ENCODE measurements around the gene PLA2G4E.

PLA2G4E gene

DNA sequence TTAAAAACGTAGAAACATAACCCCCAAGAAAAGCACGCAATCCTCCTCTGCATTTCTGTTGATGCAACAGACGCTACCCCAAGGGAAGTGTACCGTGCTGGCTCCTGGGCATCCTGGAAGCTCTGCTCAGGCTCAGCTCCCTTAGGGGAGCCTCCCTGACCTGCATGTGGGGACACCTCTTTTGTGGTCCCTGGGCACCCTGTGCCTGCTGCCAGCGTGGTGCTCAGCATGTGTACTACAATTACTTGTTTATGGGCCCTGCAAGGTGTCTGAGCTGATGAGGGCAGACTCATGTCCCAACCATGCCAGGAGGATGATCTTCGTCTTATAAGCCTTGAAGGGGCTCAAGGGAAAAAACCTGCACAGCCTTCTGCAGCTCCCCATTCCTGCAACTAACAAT is 66.8 kb downstream of the PLA2G4E start:
- no peak for DNase-seq (ENCODE audit: low read depth)

DNA sequence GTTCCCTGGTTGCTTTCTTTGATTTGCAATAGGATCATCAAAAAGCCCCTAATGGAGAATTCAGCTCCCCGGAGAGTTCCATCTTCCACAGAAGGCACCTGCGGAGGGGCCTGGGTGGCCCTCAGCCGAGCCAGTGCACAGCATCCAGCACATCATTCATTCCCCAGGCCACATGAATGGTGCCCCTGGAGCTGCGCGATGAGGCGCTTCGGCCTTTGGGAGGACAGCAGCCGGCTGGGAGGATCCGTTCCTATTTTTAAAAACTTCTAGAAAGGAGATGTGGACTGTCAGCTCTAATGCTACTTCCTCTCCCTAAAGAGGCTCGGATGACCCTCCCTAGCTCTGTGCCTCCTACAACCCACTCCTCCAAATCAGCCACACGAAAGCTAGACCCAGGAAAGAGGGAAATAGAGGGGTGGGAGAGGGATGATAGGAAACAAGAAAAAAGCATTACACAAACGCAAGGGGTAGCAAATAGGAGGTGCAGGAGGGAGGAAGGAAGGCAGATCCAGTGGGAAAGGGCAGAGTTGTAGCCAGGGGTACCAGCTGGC is 68.8 kb downstream of the PLA2G4E start:
- no peak for DNase-seq (ENCODE audit: low read depth)

DNA sequence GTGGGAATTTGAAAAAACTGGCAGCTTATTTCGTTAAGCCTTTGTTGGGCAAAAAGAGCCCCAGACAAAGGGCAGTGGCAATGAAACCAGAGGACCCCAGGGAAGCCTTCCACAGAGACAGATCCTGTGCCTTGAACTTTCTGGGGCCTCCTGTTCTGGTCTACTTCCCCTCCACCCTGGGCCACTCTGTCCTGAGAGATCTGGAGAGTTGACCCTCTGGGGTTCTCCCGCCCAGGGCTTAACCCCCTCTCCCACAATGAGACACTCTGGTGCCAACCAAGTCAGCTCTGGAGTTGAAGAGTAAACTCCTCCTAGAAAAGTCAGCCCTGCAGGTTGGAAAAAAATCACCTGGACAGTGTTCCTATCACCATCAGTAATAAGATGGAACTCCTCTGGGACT is 69.3 kb downstream of the PLA2G4E start:
- no peak for DNase-seq (ENCODE audit: low read depth)

DNA sequence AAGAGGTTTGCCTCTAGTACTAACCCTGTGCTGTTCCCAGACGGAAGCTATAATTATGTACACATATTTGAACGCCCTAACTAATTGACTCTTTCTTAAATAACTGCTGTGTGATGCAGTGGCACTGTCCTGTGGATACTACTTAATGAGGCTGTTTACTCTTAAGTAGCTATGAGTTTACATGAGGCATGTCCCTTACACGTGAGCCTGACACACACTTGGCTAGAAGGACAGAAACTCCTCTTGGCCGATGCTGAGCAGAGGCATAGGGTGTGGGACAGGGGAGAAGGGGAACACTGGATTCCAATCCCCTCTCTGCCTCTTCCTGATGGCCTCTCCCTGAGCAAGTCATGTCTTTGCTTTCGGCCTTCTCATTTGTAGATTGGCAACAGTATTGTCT is 70.4 kb downstream of the PLA2G4E start:
- no peak for DNase-seq (ENCODE audit: low read depth)

DNA sequence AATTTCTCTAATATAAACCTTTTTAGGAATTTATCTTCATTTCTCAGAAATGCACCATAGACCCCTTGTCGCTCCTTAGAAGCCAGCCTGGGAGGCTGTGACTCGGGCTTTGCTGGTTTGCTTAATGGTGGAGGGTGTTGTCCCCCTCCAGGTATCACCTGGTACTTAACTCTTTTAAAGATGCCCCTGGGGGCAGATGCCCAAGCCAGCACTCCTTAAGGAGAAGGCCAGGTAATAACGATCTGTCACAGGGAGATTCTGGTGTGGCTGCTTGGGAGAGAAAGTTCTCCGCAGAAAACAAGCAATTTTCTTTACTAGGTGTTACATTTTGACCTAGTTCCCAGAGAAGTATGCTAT is 70.7 kb downstream of the PLA2G4E start:
- no peak for DNase-seq (ENCODE audit: low read depth)

DNA sequence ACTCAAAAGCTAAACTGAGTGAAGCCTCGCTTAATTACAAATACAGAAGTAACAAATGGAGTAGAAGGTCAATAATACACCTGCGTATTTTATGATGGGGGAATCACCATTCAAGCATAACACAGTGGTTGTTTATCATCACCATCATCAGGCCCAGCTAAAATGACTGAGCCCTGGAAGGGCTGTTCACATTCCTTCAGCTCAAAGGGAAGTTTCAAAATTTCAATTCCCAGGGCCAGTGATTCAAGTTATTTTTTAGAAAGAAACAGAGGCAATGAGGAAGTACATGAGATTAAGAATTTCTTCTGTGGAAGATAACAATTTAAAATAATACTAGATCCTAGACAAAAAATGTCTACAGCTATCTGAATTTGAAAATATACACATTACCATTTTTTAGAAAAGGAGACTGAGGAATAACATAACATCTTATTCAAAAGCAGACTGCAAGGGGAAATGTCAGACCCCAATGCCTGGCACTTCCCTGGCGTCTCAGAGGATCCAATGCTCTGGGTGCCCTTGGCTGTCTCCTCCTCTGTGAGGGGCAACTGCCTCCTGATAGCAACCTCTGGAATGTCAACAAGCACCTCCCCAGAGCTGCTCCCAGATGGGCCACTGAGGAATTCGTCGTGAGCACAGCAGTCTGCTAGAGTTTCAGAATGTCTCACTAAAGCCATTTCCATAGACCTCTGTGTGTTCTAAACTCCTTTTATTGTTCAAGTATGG is 71.3 kb downstream of the PLA2G4E start:
- no peak for DNase-seq (ENCODE audit: low read depth)

DNA sequence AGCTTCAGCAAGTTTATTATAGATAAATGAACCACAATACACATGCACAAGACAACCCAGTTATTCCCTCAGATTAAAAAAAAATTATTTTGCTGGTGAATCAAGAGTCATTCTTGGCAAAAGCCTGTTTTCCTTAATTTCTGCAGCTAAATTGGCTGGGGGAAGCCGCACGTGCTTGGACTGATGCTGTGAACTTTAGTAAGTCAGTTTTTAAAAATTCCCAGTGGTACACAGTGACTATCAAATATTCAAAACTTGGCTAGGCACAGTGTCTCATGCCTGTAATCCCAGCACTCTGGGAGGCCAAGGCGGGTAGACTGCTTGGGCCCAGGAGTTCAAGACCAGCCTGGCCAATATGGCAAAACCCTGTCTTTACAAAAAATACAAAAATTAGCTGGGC is 72.4 kb downstream of the PLA2G4E start:
- DNase-seq (ENCODE audit: low read depth) = no peak

DNA sequence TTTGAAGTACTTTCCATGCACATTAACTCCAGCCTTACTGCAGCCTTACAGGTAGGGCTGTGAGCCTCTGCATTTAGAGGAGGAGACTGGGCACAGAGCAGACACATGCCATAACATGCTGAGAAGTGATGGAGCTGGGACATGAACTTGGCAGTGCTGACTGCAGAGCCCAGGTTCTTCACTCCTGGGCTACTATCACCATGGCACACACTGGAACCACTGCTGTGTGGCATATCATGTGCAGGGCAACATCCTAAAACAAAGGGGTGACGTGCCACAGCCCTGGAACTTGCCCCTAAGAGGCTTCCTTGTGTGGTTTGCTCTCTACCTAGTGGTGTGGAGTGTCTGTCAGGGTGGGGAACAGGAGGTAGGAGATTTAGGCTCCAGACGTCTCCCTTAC is 73.9 kb downstream of the PLA2G4E start:
- no peak for DNase-seq (ENCODE audit: low read depth)

DNA sequence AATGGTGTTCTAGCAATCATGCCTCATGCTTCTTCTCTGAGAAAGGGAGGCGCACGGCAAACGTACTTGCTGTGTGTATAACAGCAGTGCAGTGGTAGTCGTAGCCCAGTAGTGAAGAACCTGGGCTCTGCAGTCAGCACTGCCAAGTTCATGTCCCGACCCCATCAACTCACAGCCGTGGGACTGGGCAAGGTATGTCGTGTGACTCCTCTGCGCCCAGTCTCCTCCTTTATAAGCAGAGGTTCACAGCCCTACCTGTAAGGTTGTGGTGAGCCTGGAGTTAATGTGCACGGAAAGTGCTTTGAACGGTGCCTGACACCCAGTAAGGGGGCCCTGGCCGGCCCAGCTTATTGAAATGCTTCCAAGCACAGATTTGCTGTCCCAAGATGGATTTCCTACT is 75.1 kb downstream of the PLA2G4E start:
- no peak for DNase-seq (ENCODE audit: low read depth)

DNA sequence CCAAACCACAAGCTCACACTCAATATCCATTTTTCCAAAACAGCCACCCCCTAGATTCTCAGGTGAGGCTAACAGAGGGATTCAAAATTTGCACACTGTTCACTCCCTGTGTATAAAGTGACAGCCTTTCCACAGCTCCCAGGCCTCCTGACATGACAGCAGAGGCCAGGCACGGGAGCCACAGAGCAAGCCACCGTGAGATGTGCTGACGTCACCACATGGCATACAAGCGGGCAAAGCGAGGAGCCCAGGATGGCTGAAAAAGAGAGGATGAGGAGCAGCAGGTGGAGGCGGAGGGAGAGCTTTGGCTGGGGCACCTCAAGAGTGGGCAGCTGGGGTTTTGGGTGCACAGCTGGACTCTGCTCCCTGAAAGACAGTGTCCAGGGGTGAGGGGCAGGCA is 75.6 kb downstream of the PLA2G4E start:
- no peak for DNase-seq (ENCODE audit: low read depth)

DNA sequence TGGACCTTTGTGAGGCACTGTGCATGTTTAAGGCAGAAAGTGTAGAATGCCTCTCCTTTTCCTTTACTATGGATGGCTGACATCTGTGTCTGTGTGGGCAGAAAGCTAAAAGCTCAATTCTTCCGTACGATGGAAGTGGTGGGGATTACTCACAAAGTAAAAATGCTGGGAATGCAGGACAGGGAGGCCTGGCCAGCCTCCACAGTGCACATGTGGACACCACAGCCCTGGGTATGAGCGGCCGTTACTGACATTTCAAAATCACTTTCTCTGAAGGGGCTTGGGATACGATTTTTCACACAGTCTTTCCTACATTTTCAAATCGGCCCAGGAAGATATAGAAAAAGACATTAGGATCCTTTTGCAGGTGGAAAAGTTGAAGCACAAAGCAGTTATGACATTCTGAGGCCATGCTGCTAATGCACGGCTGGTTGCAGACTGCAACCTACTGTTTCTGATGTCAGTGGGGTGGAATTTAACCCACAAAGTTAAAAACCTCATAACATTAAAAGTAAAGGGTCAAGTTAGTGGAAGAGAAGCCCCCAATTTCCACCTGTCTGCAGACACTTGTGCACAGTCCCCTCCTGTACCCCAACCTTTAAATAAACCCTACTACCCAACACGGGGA is 76.4 kb downstream of the PLA2G4E start:
- DNase-seq (ENCODE audit: low read depth) = no peak

DNA sequence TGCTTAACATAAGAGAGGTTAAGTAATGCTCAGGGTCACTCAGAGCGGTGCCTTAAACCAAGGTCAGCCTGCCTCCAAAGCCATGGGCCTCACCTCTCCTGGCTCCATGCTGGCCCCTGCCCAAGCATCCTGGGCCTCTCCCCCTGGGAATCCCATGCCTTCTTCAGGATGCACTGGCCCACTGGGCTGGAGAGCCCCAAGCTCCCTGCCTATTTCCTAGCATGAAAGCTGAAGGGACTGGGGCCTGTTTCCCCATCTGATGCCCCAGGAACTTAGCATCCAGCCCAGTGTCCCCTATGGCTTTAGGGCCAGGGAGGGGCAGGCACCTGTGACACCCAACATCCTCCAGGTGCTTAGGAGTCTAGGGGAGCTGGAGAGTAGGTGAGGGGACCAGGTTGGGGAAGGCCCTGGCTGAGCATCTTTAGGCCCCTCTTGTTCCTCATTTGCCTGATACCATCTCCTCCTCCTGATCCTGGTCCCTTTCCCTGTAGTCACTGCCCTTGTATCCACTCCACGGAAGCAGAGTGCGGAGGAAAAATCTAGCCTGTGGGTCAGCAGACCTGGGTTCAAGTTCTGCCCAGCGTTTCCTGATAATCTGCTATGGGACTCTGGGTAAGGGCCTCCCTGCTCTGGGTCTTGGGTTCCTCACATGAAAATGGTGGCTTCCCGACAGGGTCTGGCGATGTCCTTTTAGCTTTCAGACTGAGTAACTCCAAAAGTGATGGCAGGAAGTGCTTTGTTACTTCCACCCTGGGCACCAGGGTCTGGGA is 77.1 kb downstream of the PLA2G4E start:
- DNase-seq (ENCODE audit: low read depth) = no peak

DNA sequence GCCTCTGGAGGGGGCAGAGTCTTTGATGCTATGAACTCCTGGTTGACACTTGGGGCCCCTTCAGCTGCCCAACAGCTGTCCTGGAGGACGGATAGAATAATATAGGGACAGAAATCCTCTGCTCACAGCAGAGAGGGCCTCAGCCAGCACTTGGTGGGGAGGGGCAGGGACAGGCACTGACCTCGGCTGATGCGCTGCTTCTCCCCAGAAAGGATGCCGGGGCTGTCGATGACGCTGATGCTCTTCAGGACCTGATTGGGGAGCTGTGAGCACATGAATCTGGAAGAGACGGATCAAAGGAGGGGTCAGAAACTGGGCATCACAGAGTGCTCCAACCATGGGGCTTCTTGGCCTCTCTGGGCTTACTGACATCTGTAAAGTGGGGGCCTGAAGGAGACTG is 78.0 kb downstream of the PLA2G4E start:
- DNase-seq (ENCODE audit: low read depth) = no peak

DNA sequence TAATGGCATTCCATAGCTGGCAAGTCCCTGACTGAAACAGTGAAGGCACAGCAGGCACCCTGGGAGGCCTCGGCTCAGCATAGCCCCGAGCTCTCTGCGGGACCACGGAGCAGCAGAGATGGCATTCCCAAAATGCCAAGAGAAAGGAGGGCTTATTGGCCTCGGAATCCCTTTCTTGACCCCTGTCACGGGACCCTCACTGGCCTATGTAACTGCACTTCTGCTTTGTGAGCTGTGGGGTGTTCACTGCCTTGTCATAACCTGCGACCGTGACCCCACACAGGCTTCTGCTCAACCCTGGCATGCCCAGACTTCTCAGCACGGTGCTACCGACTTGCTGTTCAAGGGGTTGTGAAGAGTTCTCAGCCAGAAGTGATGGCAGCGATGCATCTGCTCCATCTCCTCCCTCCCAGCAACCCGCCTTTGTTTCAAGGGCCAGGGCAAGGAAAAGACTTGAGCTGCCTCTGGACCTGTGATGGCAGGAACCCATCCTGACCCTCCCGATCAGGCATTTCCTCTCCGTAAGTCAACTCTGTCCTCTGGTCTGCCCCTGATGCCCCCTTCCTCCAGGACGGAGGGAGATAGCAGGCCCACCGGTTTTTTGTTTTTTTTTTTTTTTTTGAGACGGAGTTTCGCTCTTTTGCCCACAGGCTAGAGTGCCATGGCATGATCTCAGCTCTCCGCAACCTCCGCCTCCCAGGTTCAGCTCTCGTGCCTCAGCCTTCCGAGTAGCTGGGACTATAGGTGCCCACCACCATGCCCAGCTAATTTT is 79.0 kb downstream of the PLA2G4E start:
- DNase-seq (ENCODE audit: low read depth) = no peak

DNA sequence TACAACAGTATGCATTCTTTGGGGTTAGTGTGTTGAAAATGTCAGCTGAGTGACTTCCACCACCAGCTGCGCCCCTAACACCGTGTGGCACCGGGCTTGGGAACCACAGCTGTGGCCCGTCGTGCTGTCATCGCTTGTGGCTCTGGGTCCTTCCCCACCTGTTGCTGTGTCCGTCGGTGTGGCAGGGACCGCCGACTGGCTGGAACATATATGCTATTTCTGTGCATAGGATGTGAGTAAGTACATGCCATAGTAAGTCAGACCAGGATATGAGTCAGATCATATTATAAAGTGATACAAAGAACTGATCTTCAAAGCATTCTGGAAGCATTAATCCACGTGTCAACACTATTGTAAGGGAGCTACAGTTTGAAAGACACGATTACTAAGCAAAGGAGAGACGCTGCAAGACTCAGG is 80.4 kb downstream of the PLA2G4E start:
- DNase-seq (ENCODE audit: low read depth) = no peak

DNA sequence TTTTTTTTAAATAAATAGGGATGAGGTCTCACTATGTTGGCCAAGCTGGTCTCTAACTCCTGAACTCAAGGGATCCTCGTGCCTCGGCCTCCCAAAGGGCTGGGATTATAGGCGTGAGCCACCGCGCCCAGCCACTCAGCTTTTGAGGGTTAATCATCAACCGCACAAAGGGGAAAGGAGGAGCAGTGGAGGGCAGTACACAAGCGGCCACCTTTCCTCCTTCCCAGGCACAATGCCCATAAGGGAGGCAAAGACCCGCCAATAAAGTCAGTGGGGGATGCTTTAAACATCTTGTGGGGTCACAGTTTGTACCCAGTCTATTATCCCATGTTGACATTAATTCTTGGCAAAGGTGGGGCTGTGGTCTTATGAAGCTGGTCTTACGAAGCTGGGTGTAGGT is 80.9 kb downstream of the PLA2G4E start:
- DNase-seq (ENCODE audit: low read depth) = no peak

DNA sequence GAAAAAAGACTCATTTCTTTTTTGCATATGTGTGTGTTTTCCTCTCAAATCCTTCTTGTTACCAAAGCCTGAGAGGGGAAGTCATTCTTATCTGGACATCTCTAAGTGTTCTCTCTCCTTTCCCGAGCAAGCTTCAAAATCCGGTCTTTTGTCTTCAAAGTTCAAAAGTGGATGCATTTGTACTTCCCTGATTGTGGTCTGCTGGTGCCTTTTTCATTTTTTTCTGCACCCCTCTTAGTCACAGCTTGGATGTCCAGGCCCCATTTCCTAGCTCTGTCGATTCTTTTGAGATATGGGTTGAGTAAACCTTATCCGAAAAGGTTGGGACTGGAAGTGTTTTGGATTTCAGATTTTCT is 83.3 kb downstream of the PLA2G4E start:
- no peak for DNase-seq (ENCODE audit: low read depth)

DNA sequence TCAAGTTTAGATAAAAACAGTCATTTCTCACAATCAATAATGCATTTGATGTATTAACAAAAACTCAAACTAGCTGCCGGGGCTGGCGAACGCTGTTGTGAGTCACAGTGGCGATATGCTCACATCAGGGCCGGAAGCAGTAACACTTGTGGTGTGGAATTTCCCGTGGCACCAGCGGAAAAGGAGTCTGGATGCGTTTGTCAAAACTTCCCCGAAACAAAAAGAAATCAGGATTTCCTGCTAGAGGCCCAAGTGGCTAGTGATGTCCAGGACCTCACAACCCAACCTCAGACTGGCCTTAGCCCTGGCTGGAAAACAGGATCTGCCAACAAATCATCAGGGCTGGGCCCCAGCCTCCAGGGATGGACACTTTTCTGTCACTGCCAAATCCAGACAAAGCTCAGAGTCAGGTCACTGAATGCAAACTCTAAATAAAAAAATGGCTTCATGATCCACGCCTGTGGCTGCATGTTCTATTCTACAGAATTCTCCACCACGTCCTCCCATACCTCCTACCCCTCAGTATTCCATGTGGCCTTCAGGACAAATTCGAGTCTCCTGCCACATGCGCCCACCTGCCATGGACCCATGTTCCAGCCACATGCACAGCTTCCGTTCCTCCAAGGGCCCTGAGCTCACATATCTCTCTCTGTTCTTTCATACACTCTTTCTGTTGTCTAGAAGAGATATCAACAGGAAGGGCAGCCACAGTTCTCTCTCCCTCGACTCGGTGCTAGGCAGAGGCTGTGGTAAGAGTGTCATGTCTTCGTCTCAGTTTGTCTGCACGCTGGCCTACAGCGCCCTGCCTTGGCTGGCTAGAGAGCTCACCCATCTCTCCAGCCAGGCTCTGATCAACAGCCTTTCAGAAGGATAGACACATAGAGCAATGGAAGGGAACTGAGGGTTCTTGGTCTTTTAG is 83.9 kb downstream of the PLA2G4E start:
- DNase-seq (ENCODE audit: low read depth) = peak; percentile 58

DNA sequence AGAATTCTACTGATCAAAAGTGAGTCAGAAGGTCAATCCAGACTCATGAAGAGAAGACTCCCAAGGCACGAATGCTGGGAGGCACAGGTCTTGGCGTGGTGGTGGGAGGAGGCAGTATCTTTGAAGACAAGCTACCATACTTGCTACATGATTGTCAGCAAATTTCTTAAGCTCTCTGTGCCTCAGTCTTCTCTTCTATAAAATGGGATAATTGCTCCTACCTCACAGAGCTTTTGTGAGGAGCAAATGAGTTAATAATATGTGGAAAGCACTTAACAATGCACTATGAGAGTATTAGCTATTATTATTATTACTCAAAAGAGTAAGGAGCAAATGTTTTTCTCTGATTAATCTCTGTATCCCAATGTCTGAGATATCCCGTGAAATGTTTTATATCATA is 84.7 kb downstream of the PLA2G4E start:
- no peak for DNase-seq (ENCODE audit: low read depth)

DNA sequence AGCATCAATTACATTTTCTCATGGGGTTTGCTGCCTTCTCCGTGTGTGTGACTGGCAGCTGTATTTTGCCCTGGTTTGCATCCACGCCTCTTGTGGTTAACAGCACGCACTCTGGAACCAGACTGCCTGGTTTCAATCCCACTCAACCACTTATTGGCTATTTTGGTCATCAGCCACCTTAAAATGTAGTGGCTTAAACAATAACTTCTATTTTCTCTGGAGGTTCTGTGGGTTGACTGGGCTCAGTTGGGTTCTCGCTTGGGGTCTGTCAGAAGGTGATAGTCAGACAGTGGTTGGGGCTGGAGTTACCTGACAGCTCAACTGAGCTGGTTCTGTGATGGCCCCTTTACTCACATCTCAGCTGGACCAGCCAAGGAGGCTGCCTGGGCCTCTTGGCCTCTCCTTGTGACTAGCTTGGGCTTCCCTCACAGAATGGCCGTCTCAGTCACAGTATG is 85.2 kb downstream of the PLA2G4E start:
- DNase-seq (ENCODE audit: low read depth) = no peak

DNA sequence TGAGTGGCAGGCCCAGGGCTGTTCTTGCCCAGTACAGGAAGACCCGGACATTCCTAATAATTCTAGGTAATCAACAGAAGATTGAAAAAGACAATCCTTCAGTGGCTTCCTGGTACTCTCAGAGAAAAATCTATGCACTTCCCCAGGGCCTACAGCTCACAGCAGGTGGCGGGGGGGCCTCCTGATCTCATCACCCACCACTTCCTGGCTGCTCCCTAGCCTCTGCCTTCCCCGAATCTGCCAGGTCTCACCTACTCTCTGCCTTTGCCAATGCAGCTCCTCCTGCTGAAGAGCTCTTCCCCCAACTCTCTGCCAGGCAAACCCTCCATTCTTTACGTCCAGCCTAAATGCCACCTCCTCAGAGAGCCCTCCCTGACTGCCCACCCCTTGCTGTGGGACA is 86.0 kb downstream of the PLA2G4E start:
- DNase-seq (ENCODE audit: low read depth) = peak; percentile 63

Data from activated T-cell treated with anti-CD3 and anti-CD28 coated beads for 1 hour (primary cell).